Brain microvascular endothelial cell (primary cell): ENCODE data around the gene H19.

ENCODE experiments used
- DNase-seq: peaks from one replicate; pipeline ENCODE4 v3.0.0-alpha.2; 2020
- H3K27ac ChIP-seq: fragments of 250-450 bp; sonication (Bioruptor Pico); 2 replicates; pipeline ENCODE4 v1.5.1; 2020; ENCODE audit warnings: mild to moderate bottlenecking, moderate library complexity
- H3K27me3 ChIP-seq: fragments of 250-450 bp; sonication (Bioruptor Pico); replicated peaks from 2 replicates; pipeline ENCODE4 v1.5.1; 2020; ENCODE audit warnings: mild to moderate bottlenecking
- H3K36me3 ChIP-seq: fragments of 250-450 bp; sonication (Bioruptor Pico); replicated peaks from 2 replicates; pipeline ENCODE4 v1.5.1; 2020; ENCODE audit warnings: mild to moderate bottlenecking
- H3K4me3 ChIP-seq: 2 replicates; pipeline ENCODE4 v1.5.1; 2011; ENCODE audit warnings: low read depth, mild to moderate bottlenecking, control low read depth, low read length, moderate library complexity
- in situ Hi-C: cut with HindIII; loops from 2 replicates; pipeline ENCODE4 v1.10.0; 2017; ENCODE audit warnings: low sequenced_read_pairs, low pct_ligation_motif_present
- TF ChIP-seq, protein P1 (sequence below): IDR thresholded peaks from 2 replicates; pipeline ENCODE4 v1.5.1; 2011; ENCODE audit warnings: low read depth, mild to moderate bottlenecking, moderate library complexity, low read length, control low read depth, inconsistent platforms; ENCODE audit errors: missing control alignments

H19 gene

GRCh38 chr11:1990872-1991578, 6.6 kb downstream of the H19 start:
- in situ Hi-C loops: no loop called here
- H3K27me3 ChIP-seq: no peaks in the 10 kb centered on the region
- no peaks in the 10 kb centered on the region for H3K36me3 ChIP-seq

GRCh38 chr11:1989953-1990352, 7.7 kb downstream of the H19 start:
- Histone ChIP-seq H3K4me3 (no peak overlapping the region), H3K27me3 (no peaks in the 10 kb centered on the region), H3K27ac (no peak overlapping the region), H3K36me3 (no peaks in the 10 kb centered on the region)
- TF ChIP-seq, protein P1, sequence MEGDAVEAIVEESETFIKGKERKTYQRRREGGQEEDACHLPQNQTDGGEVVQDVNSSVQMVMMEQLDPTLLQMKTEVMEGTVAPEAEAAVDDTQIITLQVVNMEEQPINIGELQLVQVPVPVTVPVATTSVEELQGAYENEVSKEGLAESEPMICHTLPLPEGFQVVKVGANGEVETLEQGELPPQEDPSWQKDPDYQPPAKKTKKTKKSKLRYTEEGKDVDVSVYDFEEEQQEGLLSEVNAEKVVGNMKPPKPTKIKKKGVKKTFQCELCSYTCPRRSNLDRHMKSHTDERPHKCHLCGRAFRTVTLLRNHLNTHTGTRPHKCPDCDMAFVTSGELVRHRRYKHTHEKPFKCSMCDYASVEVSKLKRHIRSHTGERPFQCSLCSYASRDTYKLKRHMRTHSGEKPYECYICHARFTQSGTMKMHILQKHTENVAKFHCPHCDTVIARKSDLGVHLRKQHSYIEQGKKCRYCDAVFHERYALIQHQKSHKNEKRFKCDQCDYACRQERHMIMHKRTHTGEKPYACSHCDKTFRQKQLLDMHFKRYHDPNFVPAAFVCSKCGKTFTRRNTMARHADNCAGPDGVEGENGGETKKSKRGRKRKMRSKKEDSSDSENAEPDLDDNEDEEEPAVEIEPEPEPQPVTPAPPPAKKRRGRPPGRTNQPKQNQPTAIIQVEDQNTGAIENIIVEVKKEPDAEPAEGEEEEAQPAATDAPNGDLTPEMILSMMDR: no peak
- in situ Hi-C loops: no loop called here
- no peak for DNase-seq

More at GRCh38 chr11:1990872-1991578, 6.6 kb downstream of the H19 start:
- no peak for DNase-seq
- TF ChIP-seq, protein P1: no peak
- no peak overlapping the region for H3K27ac ChIP-seq
- H3K4me3 ChIP-seq: no peak overlapping the region

- TF ChIP-seq, protein P1: no peak
- no peaks in the 10 kb centered on the region for H3K27me3 ChIP-seq
- no peaks in the 10 kb centered on the region for H3K36me3 ChIP-seq
- H3K27ac ChIP-seq: no peak overlapping the region
- no peak for DNase-seq
- H3K4me3 ChIP-seq: no peak overlapping the region
- in situ Hi-C loops: no loop called here
These were observed 8.8 kb downstream of the H19 start for GRCh38 chr11:1988667-1989317.

DNA sequence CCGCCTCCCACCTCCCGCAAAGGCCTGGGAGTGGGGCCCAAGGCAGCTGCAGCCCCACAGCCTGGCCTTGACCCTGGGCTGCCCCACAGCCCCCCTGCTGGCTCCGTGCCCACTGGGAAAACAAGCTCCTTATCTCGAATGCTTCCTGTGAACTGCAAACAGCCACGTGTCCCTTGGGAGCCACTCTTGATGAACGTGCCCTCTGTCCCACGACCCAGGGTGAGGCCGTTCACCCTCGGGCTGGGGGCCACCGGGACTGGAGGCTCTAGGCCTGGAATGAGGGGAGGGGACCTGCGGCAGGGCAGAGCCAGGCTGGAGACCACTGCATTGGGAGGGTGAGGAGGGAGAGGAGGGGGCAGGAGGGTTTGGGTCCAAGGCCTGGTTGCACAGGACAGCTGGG, 9.5 kb downstream of the H19 start:
- no peak for DNase-seq
- in situ Hi-C loops: no loop called here
- Histone ChIP-seq H3K27me3 (no peaks in the 10 kb centered on the region), H3K27ac (no peak overlapping the region), H3K36me3 (no peaks in the 10 kb centered on the region), H3K4me3 (no peak overlapping the region)
- TF ChIP-seq, protein P1: no peak

GRCh38 chr11:1987024-1987423, 10.6 kb downstream of the H19 start:
- in situ Hi-C loops: no loop called here
- H3K27ac ChIP-seq: no peak overlapping the region
- TF ChIP-seq, protein P1: no peak
- DNase-seq: no peak
- no peaks in the 10 kb centered on the region for H3K27me3 ChIP-seq
- no peak overlapping the region for H3K4me3 ChIP-seq
- no peaks in the 10 kb centered on the region for H3K36me3 ChIP-seq

DNA sequence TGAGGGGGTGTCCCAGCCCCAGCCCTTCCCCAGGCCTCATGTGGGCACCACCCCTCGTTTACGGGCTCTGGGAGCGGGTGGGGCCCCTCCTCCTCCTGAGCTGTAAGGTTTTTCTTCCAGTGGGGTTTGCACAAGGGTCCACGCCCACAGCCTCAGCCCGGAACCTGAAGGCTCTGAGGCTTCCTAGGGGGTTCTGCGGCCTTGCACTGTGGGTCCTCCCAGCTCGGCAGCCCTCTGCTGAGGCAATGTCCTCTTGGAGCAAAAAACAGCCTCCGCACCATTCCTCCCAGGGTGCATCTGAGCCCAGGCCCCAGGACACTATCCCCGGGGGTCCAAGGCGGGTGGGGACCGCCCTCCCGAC, 14.1 kb downstream of the H19 start:
- TF ChIP-seq, protein P1: no peak
- H3K36me3 ChIP-seq: no peaks in the 10 kb centered on the region
- no peak overlapping the region for H3K4me3 ChIP-seq
- no peaks in the 10 kb centered on the region for H3K27me3 ChIP-seq
- in situ Hi-C loops: no loop called here
- no peak for DNase-seq
- H3K27ac ChIP-seq: no peak overlapping the region
